NCI-H1930 (cell line): ENCODE measurements around the gene PRKAR2B.
"Not testable (repeated sequence)": the region's sequence is repeated elsewhere in the genome, so short reads cannot be mapped to it uniquely, and the experiment has no call there.

ENCODE experiments used
- DNase-seq, 2 experiments: peaks; one replicate each; lab custom pipeline; 2025; lab: John Stamatoyannopoulos, UW

PRKAR2B gene

DNA sequence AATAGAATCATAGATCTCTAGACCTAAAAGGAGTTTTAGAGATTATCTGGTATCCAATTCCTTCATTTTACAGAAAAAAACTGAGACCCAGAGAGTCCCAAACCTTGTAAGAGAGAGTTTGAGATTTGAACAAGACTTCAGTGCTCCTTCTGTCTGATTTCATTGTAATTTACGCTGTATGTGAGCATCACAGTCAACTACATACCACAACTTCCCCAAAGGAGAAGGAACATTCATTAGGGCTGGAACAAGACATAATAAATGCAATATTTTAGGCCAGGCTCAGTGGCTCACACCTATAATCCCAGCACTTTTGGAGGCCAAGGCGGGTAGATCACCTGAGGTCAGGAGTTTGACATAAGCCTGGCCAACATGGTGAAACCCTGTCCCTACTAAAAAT is 17.3 kb upstream of the PRKAR2B start:
- no peak for DNase-seq

DNA sequence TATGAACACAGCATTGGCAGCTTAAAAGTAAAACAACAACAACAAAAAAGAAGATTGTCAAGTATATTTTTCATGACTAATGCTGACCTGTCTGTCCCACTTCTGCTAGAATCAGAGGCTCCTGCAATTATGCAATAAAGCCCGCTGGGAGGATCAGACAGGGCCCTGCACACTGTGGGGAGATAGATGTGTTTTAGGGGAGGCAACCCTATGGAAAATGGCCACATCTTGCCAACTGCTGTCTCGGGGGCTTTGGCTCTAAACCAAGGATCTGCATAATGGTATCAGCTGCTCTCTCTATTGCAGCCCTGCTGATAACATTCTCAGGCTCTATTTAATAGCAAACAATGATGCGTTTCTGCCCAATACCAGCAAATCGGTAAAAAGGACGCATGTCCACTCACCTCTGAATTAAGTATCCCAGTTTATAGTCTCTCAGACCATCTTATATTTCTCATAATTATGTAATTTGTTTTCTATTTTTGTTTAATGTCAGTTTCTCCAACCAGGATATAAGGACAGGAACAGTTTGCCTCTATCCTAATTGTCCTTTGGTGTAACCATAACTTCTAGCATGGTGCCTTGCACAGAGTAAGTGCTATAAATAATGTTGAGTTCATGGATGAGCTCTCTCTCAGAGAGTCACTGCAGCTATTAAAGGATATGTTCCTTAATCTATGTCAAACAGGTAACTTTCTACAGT is 15.3 kb upstream of the PRKAR2B start:
- no peak for DNase-seq

DNA sequence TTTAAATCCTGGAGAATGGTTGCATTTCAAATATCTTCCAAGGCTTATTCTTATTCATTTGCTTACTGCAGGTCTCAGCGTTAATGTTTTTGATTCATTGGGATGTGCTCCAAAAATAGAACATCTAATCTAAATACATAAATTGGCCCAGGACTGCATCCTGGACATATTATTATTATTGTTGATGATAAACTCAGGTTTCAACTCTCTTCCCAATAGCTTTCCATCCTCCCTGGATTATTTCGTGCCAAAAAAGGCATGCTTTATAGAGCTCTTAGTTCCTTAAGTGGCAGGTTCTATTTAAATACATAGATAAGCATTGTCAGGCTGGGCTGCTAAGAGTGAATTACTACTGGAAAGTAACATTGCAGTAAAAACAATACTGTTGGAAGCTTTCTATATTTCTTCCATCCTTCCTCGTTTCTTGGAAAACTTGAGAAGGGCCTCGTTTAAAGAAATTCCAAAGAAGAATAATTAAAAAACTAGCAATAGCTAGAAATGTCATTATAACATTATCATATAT is 14.7 kb upstream of the PRKAR2B start:
- DNase-seq = no peak

DNA sequence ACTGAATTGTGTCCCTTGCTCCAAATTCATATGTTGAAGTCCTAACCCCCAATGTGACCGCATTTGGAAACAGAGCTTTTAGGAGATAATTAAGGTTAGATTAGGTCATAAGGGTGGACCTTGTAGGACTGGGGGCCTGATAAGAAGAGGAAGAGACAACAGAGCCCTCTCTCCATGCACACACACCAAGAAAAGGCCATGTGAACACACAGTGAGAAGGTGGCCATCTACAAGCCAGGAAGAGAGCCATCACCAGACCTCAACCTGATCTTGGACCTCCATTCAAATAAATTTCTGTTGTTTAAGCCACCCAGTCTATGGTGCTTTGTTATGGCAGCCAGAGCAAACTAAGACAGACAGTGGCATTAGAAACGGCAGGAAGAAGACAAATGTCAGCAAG is 12.5 kb upstream of the PRKAR2B start:
- DNase-seq = no peak

DNA sequence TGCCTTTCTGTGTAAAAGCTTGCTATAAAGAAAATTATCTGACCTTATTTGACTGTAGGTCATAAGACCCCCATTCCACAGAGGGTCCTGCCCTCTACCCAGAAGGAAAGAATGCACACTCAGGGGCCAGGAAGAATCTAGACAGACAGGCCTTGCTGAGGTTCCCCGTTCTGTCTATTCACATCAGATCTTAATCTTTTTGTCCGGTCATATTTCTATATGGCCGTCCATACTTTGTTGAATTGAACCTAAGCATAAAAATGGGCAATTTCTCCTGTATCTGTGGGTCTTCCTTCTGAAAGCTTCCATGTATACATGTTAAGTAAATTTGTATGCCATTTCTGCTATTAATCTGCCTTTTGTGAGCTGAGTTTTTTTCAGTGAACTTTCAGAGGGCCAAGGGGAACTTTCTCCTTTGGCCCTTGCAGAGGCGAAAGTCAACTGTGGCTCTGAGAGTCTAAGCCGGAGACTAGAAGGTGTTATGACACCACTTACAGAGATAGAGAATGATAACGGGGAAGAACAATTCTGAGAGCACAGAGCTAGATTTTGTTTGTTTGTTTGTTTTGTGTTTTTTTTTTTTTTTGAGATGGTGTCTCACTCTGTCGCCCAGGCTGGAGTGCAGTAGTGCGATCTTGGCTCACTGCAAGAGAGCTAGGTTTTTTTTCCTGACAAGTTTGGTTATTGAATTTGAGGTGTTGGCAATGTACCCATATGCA is 11.6 kb upstream of the PRKAR2B start:
- no peak for DNase-seq

DNA sequence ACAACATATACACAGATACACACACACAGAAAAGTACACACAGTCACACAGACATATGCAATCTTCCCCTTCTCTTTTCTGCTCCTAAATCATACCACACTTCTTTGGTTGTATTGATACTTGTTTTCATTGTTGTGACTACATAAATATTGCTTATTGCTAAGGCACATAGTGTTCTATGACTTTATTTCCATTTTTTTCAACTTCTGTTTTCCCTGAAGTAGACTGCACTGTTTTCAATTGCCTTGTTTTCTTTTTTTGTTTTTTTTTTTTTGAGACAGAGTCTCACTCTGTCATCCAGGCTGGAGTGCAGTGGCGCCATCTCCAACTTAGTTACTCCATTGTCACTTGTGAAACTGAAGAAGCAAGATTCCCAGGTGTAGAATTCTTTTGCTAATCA is 10.0 kb upstream of the PRKAR2B start:
- DNase-seq = no peak

DNA sequence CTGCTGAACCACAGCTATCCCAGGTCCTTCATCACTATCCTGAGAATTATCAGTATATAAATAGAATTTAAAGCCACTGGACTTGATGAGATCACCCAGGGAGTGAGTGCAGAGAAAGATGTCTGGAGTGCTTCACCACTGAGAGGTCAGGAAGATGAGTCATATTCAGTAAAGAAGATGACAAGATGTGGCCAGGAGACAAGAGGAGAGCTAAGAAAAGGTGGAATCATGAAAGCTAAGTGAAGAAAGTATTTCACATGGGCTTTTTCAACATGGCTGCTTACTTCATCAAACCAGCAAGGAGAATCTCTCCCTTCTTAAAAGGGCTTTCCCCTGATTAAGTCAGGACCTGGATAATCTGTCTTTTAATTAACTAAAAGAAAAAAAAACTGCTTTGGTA is 9.1 kb upstream of the PRKAR2B start:
- no peak for DNase-seq

DNA sequence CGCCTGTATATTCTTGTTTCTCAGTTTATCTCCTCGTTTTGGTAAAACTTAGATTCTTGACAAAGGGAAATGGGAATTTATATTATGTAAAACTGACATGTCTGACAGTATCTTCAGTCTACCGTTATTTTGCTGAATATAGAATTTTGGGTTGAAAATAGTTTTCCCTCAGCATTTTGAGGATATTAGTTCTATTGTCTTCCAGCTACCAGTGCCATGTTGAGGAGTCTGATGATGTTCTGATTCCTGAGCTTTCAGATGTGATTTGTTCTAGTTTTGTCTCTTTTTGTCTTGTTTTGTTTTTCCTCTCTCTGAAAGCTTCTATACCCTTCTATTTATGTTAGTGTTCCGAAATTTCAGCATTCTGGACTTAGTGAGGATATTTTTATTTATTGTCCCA is 8.0 kb upstream of the PRKAR2B start:
- DNase-seq = no peak

DNA sequence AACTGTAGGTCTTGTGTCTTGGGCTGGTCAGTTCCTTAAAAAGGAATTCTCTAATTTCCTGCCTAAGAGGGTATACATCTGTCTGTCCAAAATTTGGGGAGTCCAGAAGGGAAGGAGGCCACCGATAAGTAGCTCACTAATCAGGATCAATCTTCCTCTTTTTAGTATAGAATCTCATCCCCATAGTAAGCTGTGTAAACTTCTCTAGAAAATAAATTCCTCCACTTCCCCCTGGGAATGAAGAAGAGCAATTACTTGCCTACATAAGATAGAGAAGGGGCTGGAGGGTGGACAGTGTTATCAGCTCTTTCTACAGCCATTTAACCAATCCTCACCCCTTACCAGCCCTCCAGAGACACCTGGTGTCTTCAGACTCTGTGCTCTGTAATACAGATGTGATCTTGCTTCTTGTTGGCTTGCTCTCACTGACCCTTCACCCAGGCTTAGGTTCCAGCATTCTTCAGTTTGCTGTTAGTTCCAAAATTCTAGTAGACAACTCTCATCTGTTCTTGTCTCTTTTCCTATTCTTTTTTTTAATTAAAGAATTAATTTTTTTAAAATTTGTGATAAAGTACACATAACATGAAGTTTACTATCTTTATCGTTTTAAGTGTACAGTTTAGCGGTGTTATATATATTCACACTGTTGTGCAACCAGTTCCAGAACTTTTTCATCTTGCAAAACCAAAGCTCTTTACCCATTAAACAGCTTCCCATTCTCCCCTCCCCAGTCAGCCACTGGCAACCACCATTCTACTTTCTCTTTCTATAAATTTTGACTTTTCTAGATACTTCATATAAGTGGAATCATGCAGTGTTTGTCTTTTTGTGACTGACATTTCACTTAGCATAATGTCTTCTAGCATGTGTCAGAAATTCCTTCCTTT is 6.5 kb upstream of the PRKAR2B start:
- DNase-seq = no peak

DNA sequence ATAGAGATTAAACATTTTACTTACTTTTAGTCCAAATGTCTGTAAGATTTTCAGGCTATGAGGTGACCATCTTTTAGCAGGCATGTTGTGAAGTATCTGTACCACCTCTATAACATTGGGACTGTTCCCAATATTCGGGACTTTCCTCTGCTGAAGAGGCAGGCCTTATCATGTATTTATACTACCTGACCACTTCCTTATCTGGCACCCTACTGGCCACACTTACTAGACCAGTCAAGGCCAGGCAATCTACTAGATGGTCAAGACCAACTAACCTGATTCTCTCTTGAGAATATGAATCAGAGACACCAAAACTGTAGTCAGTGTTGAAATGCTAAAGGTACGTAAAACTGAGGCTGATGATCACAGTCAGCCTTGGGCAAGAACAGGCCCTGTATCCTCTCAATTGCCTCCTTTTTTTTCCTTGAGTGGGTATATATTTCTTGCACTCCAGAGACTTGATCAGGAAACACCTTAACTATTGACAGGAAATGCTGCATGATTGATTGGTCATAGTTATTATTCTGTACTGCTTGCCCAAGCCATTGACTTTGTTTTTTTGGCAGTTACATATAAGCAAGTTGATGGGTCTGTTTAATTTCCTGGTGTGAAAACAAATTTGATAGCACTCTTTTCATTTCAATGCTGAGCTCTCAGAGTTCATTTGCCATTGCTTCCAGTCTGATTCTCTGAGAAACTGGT is 5.2 kb upstream of the PRKAR2B start:
- no peak for DNase-seq

DNA sequence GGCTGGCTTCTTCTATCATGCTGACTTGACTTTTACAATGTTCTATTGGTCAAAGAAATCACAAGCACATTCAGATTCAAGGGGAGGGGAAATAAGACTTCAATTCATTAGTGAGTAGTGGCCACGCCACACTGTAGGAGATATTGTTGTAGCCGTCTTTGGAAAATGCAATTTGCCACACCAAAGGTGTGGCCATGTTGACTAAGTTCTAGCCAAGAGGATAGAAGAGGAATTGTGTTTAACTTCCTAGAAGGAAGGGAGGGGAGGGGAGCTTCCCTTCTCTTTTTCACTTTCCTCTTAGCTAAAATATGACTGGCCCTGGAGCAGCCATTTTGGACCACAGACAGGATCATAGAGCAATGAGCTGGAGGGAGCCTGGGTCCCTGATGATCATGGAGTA is 3.4 kb upstream of the PRKAR2B start:
- DNase-seq = no peak

DNA sequence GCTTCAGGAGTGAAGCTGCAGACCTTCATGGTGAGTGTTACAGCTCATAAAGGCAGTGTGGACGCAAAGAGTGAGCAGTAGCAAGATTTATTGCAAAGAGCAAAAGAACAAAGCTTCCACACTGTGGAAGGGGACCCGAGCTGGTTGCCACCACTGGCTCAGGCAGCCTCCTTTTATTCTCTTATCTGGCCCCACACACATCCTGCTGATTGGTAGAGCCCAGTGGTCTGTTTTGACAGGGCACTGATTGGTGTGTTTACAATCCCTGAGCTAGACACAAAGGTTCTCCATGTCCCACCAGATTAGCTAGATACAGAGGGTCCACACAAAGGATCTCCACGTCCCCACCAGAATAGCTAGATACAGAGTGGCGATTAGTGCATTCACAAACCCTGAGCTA is 2.7 kb upstream of the PRKAR2B start:
- DNase-seq = not testable (repeated sequence)

DNA sequence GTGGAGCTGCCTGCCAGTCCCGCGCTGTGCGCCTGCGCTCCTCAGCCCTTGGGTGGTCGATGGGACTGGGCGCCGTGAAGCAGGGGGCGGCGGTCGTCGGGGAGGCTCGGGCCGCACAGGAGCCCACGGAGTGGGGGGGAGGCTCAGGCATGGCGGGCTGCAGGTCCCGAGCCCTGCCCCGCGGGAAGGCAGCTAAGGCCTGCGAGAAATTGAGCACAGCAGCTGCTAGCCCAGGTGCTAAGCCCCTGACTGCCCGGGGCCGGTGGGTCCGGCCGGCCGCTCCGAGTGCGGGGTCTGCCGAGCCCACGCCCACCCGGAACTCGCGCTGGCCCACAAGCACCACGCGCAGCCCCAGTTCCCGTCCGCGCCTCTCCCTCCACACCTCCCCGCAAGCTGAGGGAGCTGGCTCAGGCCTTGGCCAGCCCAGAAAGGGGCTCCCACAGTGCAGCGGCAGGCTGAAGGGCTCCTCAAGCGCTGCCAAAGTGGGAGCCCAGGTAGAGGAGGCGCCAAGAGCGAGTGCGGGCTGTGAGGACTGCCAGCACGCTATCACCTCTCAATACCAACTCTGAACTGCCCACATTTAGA is 2.1 kb upstream of the PRKAR2B start:
- not testable (repeated sequence) for DNase-seq

DNA sequence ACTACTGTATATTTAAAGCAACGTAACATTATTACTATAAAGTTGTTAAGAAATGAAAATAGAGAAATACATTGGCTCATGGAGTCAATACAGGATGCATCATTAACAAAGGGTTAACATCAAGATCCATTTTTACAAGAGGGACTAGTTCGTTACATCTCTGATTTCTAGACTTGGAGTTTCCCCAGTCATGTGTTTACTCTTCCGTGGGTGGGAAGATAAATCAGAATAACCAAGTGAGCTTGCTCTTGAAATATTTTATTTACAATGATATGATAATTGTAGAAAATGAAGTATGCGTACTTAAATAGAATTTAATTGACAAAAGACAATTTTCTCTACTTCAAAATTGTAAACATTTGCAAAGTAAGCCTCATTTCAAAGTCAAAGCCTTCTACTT is 1.0 kb upstream of the PRKAR2B start:
- DNase-seq = no peak

DNA sequence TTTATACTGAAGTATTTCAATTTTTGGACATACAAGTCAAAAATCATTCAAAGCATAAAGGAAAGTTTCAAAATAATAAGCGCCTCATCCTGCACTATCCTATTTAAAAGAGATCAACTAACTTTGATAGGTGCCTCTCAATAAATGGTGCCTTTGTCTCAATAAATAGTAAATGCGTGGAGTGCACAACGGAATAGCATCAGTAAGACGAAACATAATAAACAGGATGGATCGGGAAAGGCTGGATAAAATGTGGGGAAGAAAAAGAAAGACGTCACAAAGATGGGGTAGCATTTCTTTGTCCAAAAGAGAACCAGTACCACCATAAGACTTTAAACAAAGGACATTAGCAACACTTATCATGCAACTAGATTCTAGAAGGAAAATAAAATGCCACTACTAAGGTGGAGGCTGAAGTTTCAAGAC is 571 bp upstream of the PRKAR2B start:
- no peak for DNase-seq

DNA sequence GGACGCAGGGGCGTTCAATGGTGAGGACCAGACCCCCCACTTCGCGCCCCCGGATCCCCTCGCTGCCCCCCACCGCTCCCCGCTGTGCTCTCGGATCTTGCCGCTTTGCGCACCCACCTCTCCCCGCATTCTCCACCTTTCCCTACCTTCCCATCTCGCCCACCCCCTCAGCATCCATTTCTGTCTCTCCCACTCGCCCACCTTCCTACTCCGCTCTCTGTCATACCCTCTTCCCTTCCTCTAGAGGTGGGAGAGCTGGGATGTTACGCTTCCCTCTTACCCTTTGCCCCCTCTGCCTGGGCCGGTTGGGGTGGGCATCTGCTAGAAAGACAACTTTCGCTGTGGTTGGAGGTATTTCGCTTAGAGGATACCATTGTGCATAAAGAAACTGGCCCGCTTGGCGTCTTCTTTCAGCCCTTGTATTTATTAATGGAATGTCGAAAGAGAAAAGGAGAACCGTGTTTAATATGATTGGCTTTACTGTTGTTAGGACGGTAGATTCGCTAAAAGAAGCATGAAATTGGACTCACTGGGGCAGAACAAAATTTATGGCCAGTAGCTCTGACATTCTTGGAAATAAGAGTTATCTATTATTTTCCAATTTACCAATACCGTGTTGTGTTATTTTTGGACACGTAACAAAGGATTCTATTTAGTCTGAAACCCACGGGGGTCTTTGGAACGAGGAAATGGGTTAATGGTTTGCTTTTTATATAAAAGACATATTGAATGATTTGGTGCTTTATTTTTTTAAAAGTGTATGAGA is 873 bp downstream of the PRKAR2B start:
- no peak for DNase-seq

DNA sequence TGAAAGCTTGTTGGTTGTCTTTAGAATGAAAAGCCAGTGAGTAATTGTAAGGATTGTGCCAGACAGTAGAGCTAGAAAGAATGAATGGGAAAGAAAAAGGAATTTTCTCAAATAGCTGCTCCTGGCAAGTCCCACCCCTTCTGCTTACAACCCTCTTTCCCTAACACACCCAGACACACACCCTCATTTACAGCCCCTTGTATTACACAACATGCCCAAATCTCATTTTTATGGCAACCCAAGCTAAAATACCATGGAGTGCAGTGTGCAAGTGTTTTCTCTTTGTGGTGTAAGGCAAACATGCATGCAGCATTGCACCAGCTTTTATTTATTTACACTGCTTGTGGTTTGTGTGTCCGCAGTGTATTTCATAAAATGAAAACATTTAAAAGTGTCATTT is 1.5 kb downstream of the PRKAR2B start:
- no peak for DNase-seq

DNA sequence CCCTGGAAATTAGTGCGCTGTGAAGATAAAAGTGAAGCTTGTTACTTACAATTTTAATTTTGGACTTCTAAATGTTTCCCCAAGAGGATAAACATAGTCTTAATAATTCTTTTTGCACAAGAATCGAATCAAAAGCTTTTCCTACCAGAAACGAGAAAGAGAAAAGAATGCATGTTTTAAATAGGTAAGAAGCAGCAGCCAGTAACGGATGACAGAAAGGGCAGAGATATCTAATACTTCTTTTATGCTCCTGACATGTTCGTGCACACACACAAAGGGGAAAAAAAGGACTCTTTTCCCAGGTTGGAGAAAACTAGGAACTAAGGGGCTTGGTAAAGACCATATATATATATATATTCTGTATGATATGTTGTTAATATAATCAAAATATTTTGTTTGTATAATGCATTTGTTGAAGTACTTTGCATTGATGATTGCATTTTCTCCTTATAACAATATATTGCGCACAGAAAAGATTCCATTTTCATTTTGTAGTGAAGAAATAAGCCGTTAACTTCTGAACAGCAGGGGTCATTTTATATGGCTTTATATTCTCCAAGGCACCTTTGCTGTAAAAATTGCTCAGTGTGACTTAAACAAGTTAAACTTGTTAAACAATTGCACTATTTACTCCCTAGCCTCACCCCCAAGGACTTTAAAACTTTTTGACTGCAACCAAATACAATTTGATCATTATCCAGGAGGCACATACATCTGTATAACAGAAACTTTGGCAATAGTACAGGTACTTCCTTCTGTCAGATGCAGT is 2.2 kb downstream of the PRKAR2B start:
- no peak for DNase-seq

DNA sequence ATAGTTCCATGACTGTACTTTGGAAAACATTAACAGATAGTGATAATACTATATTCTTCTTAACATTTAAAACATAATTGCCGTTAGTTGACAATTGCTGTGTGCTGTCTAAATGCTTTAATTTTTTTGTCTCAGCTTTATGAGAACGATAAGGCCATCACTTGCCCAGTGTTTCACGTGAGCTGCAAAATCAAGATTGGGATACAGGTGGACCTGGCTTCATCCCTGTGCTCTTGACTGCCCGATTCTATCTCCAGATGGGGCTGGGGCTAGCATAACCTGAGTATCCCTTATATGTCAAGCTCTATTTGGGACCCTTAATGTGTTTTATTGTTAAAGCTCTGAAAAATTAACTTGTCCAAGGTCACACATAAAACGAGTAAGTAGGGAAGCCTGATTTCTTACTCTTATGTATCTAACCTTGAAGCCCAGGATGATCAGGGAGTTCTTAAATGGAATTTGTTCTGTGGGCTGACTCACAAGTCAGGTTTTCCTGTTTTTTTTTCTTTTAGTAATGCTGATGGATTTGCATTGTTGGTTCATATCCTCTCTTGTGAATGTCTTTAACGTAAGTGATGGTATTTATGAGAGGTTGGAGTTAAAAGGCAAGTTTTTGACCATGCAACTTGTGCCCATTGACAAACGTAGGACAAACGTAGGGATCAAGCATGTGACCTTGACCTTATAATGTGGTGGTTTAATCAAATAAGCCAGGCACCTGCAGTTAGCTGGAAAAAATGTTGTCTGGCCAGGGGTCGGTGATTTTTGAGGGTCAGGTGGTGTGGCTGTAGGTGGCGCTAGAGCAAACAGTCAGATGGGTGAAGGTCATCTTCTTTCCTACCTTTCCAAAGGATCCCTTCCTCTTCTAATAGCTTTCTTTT is 3.6 kb downstream of the PRKAR2B start:
- DNase-seq = no peak
